K562 (cell line): Measurements from ENCODE around the gene SLC25A29. TPM values are rescaled to one million over a fixed set of nuclear protein-coding genes. Genes with fewer than 3 reads are reported as not detected.

ENCODE experiments used
- ATF1 ChIP-seq, 2 experiments: fragments of 450-650 bp in 1 of 2; IDR thresholded peaks; 2 replicates each; pipeline ENCODE4 v1.6.1; 2016; ENCODE audit warnings: missing compliant biosample characterization in 1 of 2, missing genetic modification characterization in 1 of 2
- CUX1 ChIP-seq: fragments of 200-800 bp; sonication (Bioruptor generic); IDR thresholded peaks from 2 replicates; pipeline ENCODE4 v1.6.1; 2016; ENCODE audit warnings: missing genetic modification characterization, missing compliant biosample characterization
- HLTF ChIP-seq: fragments of 450-650 bp; IDR thresholded peaks from 2 replicates; pipeline ENCODE4 v1.6.1; 2016
- MGA ChIP-seq: fragments of 450-650 bp; IDR thresholded peaks from 2 replicates; pipeline ENCODE4 v1.6.1; 2016; ENCODE audit warnings: mild to moderate bottlenecking, moderate library complexity
- NKRF ChIP-seq: fragments of 450-650 bp; IDR thresholded peaks from 2 replicates; pipeline ENCODE4 v1.6.1; 2016; ENCODE audit warnings: borderline replicate concordance
- SNIP1 ChIP-seq: fragments of 450-650 bp; IDR thresholded peaks from 2 replicates; pipeline ENCODE4 v1.7.1; 2017; ENCODE audit warnings: low read depth, mild to moderate bottlenecking
- ZNF830 ChIP-seq: fragments of 250-450 bp; sonication (Bioruptor Pico); IDR thresholded peaks from 2 replicates; pipeline ENCODE4 v1.5.0; 2021; ENCODE audit warnings: mild to moderate bottlenecking
- polyA plus RNA-seq, 8 experiments: library from polyadenylated mRNA; depleted of rRNA in 4 of 8; stranded (reverse) in 5 of 8; unstranded in 3 of 8; fragments of >200 nt; fragmentation: Nextera tagmentation in 2 of 8; fragmentation: Illumina TruSeq in 1 of 8; extraction: Ambion mirVana in 2 of 8; extraction: Trizol in 1 of 8; gene quantifications; 2 replicates each; pipeline versions ENCODE4 v1.2.1 to v1.2.3, GENCODE V29; 2011 to 2014; ENCODE audit warnings: inconsistent platforms in 1 of 8, missing spikeins in 1 of 8
- total RNA-seq, 7 experiments: library from RNA; depleted of rRNA in 6 of 7; stranded (reverse); fragments of >200 nt in 6 of 7; fragmentation: Illumina TruSeq in 2 of 7; extraction: Trizol in 2 of 7; gene quantifications; 2 replicates each; pipeline versions ENCODE4 v1.2.1 to v1.2.3, GENCODE V29; 2011 to 2021; ENCODE audit warnings: low replicate concordance in 1 of 7

SLC25A29 gene
- total and polyA plus RNA-seq, 9 of the 15 experiments (the other 6 are each of a cell fraction or from before 2014, with no cell fraction given) = 0.07 to 17.5 (median 4.8) TPM

- TF ChIP-seq ATF1 (CRISPR knock-in tag; IDR thresholded peaks at IDR 0.05) (no peak), ATF1 (tag; IDR thresholded peaks at IDR 0.05) (peak; percentile 44; the same call in 1 of the 2 replicates), ZNF830 (no peak), NKRF (no peak), SNIP1 (no peak), MGA (peak; percentile 90), CUX1 (CRISPR knock-in tag) (no peak), HLTF (no peak)
These were observed 21.0 kb downstream of the SLC25A29 start (continued) for GRCh38 chr14:100285021-100285912.
